Thyroid gland (tissue), 4 donors: ENCODE results near the gene KLHL18. TPM values are rescaled to one million over a fixed set of nuclear protein-coding genes. Genes with fewer than 3 reads are reported as not detected.

Source experiments
- DNase-seq, 2 donors: peaks; one replicate each; pipeline ENCODE4 v3.0.0-alpha.2; 2019
- H3K27ac ChIP-seq, 3 donors: fragments of 200-600 bp; sonication (generic); 1 replicate in 2 of 3; 2 replicates in 1 of 3; pipeline ENCODE4 v1.5.1; 2016 to 2019; ENCODE audit warnings: mild to moderate bottlenecking in 1 of 3, moderate library complexity in 1 of 3
- H3K27me3 ChIP-seq: fragments of 200-600 bp; sonication (generic); one replicate; pipeline ENCODE4 v1.5.1; 2019
- H3K36me3 ChIP-seq, 2 donors: fragments of 200-600 bp; sonication (generic); one replicate each; pipeline ENCODE4 v1.5.1; 2016 to 2019
- H3K4me1 ChIP-seq, 2 donors: fragments of 200-600 bp; sonication (generic); one replicate each; pipeline ENCODE4 v1.5.1; 2017 to 2019
- H3K4me3 ChIP-seq, 3 donors: fragments of 200-600 bp; sonication (generic); replicated peaks in 1 of 3; 1 replicate in 2 of 3; 2 replicates in 1 of 3; pipeline ENCODE4 v1.5.1; 2016; ENCODE audit warnings: mild to moderate bottlenecking in 1 of 3
- H3K9me3 ChIP-seq: fragments of 200-600 bp; sonication (generic); one replicate; pipeline ENCODE4 v1.5.1; 2017
- POLR2A ChIP-seq, 2 donors: fragments of 450-650 bp; IDR thresholded peaks; one replicate each; pipeline ENCODE4 v1.6.1; 2017; ENCODE audit warnings: antibody characterized with exemption in 2 of 2, mild to moderate bottlenecking in 2 of 2, moderate library complexity in 1 of 2
- WGBS, 2 donors: methylation state at CpG; one replicate each; pipeline ENCODE4 v1.1.5; 2017; 5-methylcytosine and 5-hydroxymethylcytosine counted together
- intact Hi-C: fragments of 100-400 bp; cut with DNase I; formaldehyde crosslinking; loops from one replicate; pipeline ENCODE4 v1.15.1; 2023
- total RNA-seq, 4 donors: library from RNA; depleted of rRNA; stranded (reverse); fragments of >200 nt; gene quantifications; one replicate each; pipeline ENCODE4 v1.2.3, GENCODE V29; 2016
- TF ChIP-seq, protein P1 (sequence below), 6 experiments: fragments of 200-600 bp in 3 of 6; fragments of 450-650 bp in 3 of 6; sonication (generic) in 3 of 6; IDR thresholded peaks; one replicate each; pipeline ENCODE4 v1.5.1; 2016 to 2019; ENCODE audit warnings: antibody characterized with exemption in 6 of 6, mild to moderate bottlenecking in 2 of 6, inconsistent platforms in 1 of 6, moderate library complexity in 1 of 6

KLHL18 gene
- total RNA-seq, 4 donors from 2014 or later: 25.2 to 38.7 (median 30.6) TPM

DNA sequence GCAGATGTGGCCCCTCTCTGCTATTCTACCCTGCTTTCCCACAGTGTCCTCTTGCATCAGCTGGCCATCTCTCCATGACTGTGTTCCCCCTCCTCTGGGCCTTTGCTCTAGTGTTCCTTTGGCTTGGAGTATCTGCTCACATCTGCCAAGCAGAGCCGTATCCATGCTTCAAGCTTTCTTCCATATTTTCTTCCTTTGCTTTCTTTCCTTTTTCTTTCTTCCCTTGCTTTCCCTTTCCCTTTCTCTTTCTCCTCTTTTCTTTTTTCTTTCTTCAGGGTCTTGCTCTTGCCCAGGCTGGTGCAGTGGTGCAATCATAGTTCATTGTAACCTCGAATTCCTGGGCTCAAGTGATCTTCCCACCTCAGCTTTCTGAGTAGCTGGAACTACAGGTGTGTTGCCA lies 12.6 kb downstream of the KLHL18 start:
- WGBS, 2 donors: 87 to 91% methylated on average over 2 of the region's 2 CpGs
- no peak overlapping the region for H3K27ac ChIP-seq
- intact Hi-C loops: no loop called here
- H3K4me3 ChIP-seq: no peak overlapping the region
- H3K27me3 ChIP-seq: no peaks in the 10 kb centered on the region
- no peak for TF ChIP-seq POLR2A (IDR thresholded peaks at IDR 0.05)
- TF ChIP-seq, protein P1, sequence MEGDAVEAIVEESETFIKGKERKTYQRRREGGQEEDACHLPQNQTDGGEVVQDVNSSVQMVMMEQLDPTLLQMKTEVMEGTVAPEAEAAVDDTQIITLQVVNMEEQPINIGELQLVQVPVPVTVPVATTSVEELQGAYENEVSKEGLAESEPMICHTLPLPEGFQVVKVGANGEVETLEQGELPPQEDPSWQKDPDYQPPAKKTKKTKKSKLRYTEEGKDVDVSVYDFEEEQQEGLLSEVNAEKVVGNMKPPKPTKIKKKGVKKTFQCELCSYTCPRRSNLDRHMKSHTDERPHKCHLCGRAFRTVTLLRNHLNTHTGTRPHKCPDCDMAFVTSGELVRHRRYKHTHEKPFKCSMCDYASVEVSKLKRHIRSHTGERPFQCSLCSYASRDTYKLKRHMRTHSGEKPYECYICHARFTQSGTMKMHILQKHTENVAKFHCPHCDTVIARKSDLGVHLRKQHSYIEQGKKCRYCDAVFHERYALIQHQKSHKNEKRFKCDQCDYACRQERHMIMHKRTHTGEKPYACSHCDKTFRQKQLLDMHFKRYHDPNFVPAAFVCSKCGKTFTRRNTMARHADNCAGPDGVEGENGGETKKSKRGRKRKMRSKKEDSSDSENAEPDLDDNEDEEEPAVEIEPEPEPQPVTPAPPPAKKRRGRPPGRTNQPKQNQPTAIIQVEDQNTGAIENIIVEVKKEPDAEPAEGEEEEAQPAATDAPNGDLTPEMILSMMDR (IDR thresholded peaks at IDR 0.05): no peak
- no peaks in the 10 kb centered on the region for H3K9me3 ChIP-seq
- H3K4me1 ChIP-seq: peaks cover 34 to 44% of the 10 kb centered on the region in 2 donors
- no peaks in the 10 kb centered on the region for H3K36me3 ChIP-seq
- no peak for DNase-seq

DNA sequence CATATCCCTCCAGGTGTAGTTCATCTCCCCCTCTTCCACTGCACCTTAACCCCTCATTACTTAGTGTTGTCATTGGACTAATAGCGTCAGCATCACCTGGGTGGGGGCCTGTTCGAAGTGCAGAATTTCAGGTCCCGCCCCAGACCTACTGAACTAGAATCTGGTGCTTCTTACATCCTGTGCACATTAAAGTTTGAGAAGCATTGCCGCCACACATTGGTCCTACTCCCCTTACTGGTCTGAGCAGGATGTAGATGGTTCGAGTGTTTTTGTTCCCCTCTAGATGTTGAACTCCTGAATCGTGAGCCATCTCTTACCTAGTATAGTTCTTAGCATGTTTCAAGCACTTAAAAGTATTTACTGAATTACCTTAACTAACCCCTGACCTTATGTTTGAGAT lies 13.2 kb downstream of the KLHL18 start:
- Histone ChIP-seq H3K4me1 (peaks cover 34 to 41% of the 10 kb centered on the region in 2 donors), H3K27ac (no peak overlapping the region)
- intact Hi-C loops: no loop called here

DNA sequence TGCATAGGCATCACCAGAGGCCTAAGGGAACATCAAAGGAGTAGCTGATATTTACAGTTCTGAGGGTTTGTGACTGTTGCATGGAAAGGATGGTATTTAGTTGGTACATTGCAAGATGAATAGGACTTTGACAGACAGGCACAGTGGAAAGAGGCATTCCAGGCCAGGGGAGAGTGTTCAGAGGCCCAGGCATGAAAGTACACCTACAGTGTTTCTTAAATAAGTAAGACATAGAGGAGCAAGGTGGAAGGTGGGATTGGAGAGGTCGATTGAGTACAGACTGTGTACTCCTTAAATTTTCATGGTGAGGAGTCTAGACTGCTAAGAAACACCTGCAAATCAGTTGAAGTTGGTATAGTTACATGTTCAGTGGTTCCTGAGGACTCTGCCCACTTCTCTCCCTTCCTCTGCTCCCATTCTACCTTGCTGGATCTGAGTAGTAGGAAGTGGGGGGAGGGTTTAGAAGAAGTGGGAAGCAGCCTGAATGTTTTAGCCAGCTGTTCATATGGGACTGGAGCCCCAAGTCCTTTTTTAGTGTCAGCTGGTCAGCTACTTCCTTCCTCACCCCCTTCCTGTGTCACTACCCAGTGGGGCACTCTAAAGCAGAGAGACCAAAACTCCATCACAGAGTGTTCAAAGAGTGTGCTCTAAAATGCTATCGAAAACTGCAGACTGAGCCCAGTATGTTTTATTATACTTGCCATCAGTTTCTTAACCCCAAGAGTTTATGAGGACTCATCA lies 14.0 kb downstream of the KLHL18 start:
- no peak for DNase-seq
- Histone ChIP-seq H3K27me3 (no peaks in the 10 kb centered on the region), H3K4me3 (no peak overlapping the region), H3K36me3 (no peaks in the 10 kb centered on the region), H3K4me1 (peaks cover 32 to 36% of the 10 kb centered on the region in 2 donors), H3K9me3 (no peaks in the 10 kb centered on the region), H3K27ac (peak overlapping the region in 1 of 3 donors; percentile 36)
- intact Hi-C loops: no loop called here
- WGBS, 2 donors: 87 to 90% methylated on average over 2 of the region's 2 CpGs
- TF ChIP-seq, protein P1 (IDR thresholded peaks at IDR 0.05): no peak
- TF ChIP-seq POLR2A (IDR thresholded peaks at IDR 0.05): no peak

More for the DNA sequence above, 13.2 kb downstream of the KLHL18 start:
- no peaks in the 10 kb centered on the region for H3K9me3 ChIP-seq
- H3K27me3 ChIP-seq: no peaks in the 10 kb centered on the region
- no peak overlapping the region for H3K4me3 ChIP-seq
- TF ChIP-seq, protein P1 (IDR thresholded peaks at IDR 0.05): no peak
- no peak for TF ChIP-seq POLR2A (IDR thresholded peaks at IDR 0.05)
- DNase-seq: no peak
- WGBS, 2 donors: 89 to 95% methylated on average over 6 of the region's 6 CpGs
- H3K36me3 ChIP-seq: no peaks in the 10 kb centered on the region

DNA sequence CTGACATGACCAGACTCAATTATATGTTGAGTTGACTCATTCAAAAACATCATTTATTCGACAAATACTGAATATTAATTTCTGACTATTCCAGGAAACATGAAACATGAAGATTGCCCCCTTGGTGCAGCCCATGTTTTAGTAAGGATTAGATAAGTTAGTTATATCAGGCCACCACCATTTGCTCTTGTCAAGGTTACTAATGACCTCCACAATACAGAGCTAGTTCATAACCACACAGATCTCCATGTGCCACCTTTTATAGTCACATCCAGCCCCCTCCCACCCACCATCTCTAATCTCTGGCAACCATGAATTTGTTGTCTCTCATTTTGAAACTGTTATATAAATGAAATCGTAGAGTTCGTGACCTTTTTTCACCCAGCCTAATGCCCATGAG lies 15.7 kb downstream of the KLHL18 start:
- 96% methylated on average over 3 of the region's 3 CpGs for WGBS, 2 donors
- DNase-seq: no peak
- no peak overlapping the region for H3K4me3 ChIP-seq
- no peak overlapping the region for H3K27ac ChIP-seq
- TF ChIP-seq, protein P1 (IDR thresholded peaks at IDR 0.05): no peak
- TF ChIP-seq POLR2A (IDR thresholded peaks at IDR 0.05): no peak
- H3K36me3 ChIP-seq: no peaks in the 10 kb centered on the region
- H3K9me3 ChIP-seq: no peaks in the 10 kb centered on the region
- H3K27me3 ChIP-seq: no peaks in the 10 kb centered on the region
- intact Hi-C loops: no loop called here
- H3K4me1 ChIP-seq: peaks cover 18 to 25% of the 10 kb centered on the region in 2 donors
